ENCODE results near the gene DOLPP1. TPM values are rescaled to one million over a fixed set of nuclear protein-coding genes. Genes with fewer than 3 reads are reported as not detected.

DOLPP1 gene
- total and polyA plus RNA-seq, 10 donors, result 4.8 to 10.1 (median 8.4) TPM

GRCh38 chr9:129058965-129059795 is 21.7 kb upstream of the DOLPP1 start:
- intact Hi-C loops (cut with DNase I; ENCODE audit: low total_unique reads), result no loop called here
- TF ChIP-seq POLR2A (IDR thresholded peaks at IDR 0.05) (no peak), CTCF (IDR thresholded peaks at IDR 0.05 in 8 of 11, conservative IDR thresholded peaks at IDR 0.05 in 3 of 11) (no peak), POLR2AphosphoS5 (IDR thresholded peaks at IDR 0.05) (no peak)
- Histone ChIP-seq H3K9me3 (no peaks in the 10 kb centered on the region), H3K36me3 (peaks cover 0 to 94% (median 65%) of the 10 kb centered on the region in 6 donors), H3K27ac (no peak overlapping the region), H3K4me1 (no peaks in the 10 kb centered on the region), H3K4me3 (no peak overlapping the region), H3K27me3 (replicated peaks in 1 of 7) (no peaks in the 10 kb centered on the region)
- WGBS, 5 donors, result 83 to 94% (median 89%) methylated on average over 21 of the region's 21 CpGs
- DNase-seq, result no peak

- Histone ChIP-seq H3K9me3 (no peaks in the 10 kb centered on the region), H3K36me3 (peaks cover 0 to 94% (median 67%) of the 10 kb centered on the region in 6 donors), H3K27me3 (replicated peaks in 1 of 7) (no peaks in the 10 kb centered on the region), H3K27ac (no peak overlapping the region), H3K4me1 (no peaks in the 10 kb centered on the region), H3K4me3 (no peak overlapping the region)
- DNase-seq, result no peak
- no peak for TF ChIP-seq POLR2AphosphoS5 (IDR thresholded peaks at IDR 0.05)
- no peak for TF ChIP-seq CTCF (IDR thresholded peaks at IDR 0.05 in 8 of 11, conservative IDR thresholded peaks at IDR 0.05 in 3 of 11)
- TF ChIP-seq POLR2A (IDR thresholded peaks at IDR 0.05), result no peak
- intact Hi-C loops (cut with DNase I; ENCODE audit: low total_unique reads), result no loop called here
- 94 to 97% (median 96%) methylated on average over 24 to 37 of the region's 37 CpGs for WGBS, 5 donors
Observed at GRCh38 chr9:129059796-129060785, 20.8 kb upstream of the DOLPP1 start.

GRCh38 chr9:129060991-129061390 is 19.9 kb upstream of the DOLPP1 start:
- Histone ChIP-seq H3K27ac (no peak overlapping the region), H3K4me1 (no peaks in the 10 kb centered on the region), H3K36me3 (peaks cover 0 to 94% (median 76%) of the 10 kb centered on the region in 6 donors), H3K9me3 (no peaks in the 10 kb centered on the region), H3K27me3 (replicated peaks in 1 of 7) (no peaks in the 10 kb centered on the region), H3K4me3 (no peak overlapping the region)
- intact Hi-C loops (cut with DNase I; ENCODE audit: low total_unique reads), result no loop called here
- WGBS, 5 donors, result 94 to 98% (median 95%) methylated on average over 9 to 12 of the region's 12 CpGs
- no peak for DNase-seq
- peak in 1 of 3 donors; percentile 12 for TF ChIP-seq POLR2AphosphoS5 (IDR thresholded peaks at IDR 0.05)
- TF ChIP-seq POLR2A (IDR thresholded peaks at IDR 0.05), result no peak
- TF ChIP-seq CTCF (IDR thresholded peaks at IDR 0.05 in 8 of 11, conservative IDR thresholded peaks at IDR 0.05 in 3 of 11), result no peak
